Raji (cell line): Measurements from ENCODE around the gene MOK.

Experiments used
- POLR2A ChIP-seq: IDR thresholded peaks from 2 replicates; pipeline ENCODE4 v1.6.1; 2011; ENCODE audit warnings: low read depth, low read length, control low read depth; ENCODE audit not compliant: insufficient read depth

The MOK gene

GRCh38 chr14:102225936-102226335 lies 79.0 kb downstream of the MOK start:
- no peak for TF ChIP-seq POLR2A

GRCh38 chr14:102225386-102225785 lies 79.6 kb downstream of the MOK start:
- no peak for TF ChIP-seq POLR2A

GRCh38 chr14:102223682-102224081 lies 81.3 kb downstream of the MOK start:
- no peak for TF ChIP-seq POLR2A

- TF ChIP-seq POLR2A, result no peak
Measured at GRCh38 chr14:102222751-102223150, 82.2 kb downstream of the MOK start.

- TF ChIP-seq POLR2A, result no peak
Measured at GRCh38 chr14:102222009-102222575, 82.9 kb downstream of the MOK start.

- TF ChIP-seq POLR2A, result no peak
Measured at GRCh38 chr14:102221026-102221425, 83.9 kb downstream of the MOK start.

GRCh38 chr14:102220031-102220430 lies 84.9 kb downstream of the MOK start:
- TF ChIP-seq POLR2A, result no peak

GRCh38 chr14:102219316-102219715 lies 85.6 kb downstream of the MOK start:
- no peak for TF ChIP-seq POLR2A

GRCh38 chr14:102218688-102219087 lies 86.3 kb downstream of the MOK start:
- TF ChIP-seq POLR2A, result no peak

GRCh38 chr14:102217987-102218421 lies 87.0 kb downstream of the MOK start:
- no peak for TF ChIP-seq POLR2A

- TF ChIP-seq POLR2A, result no peak
Measured at GRCh38 chr14:102217399-102217798, 87.6 kb downstream of the MOK start.

GRCh38 chr14:102215576-102216250 lies 89.3 kb downstream of the MOK start:
- no peak for TF ChIP-seq POLR2A

- TF ChIP-seq POLR2A, result no peak
Measured at GRCh38 chr14:102215071-102215470, 89.9 kb downstream of the MOK start.

GRCh38 chr14:102213984-102214658 lies 90.8 kb downstream of the MOK start:
- TF ChIP-seq POLR2A, result no peak

- TF ChIP-seq POLR2A, result no peak
Measured at GRCh38 chr14:102213470-102213869, 91.5 kb downstream of the MOK start.

- no peak for TF ChIP-seq POLR2A
Measured at GRCh38 chr14:102212845-102213244, 92.1 kb downstream of the MOK start.

GRCh38 chr14:102212356-102212755 lies 92.6 kb downstream of the MOK start:
- TF ChIP-seq POLR2A, result no peak

- TF ChIP-seq POLR2A, result no peak
Measured at GRCh38 chr14:102211240-102211639, 93.7 kb downstream of the MOK start.
